Astrocyte of the spinal cord (primary cell): Measurements from ENCODE around the gene EXOC3L1.

Source experiments
- DNase-seq: peaks from one replicate; pipeline ENCODE4 v3.0.0; 2011; ENCODE audit warnings: low read depth, low spot score
- H3K4me3 ChIP-seq: 2 replicates; pipeline ENCODE4 v1.5.1; 2011; ENCODE audit warnings: low read depth, mild to moderate bottlenecking, low read length, moderate library complexity
- CTCF ChIP-seq: IDR thresholded peaks from 2 replicates; pipeline ENCODE4 v1.5.1; 2012; ENCODE audit warnings: low read depth, mild to moderate bottlenecking, low read length, inconsistent platforms
- in situ Hi-C: cut with HindIII; loops from 2 replicates; pipeline ENCODE4 v1.10.0; 2017; ENCODE audit warnings: low sequenced_read_pairs

The EXOC3L1 gene

GRCh38 chr16:67146523-67147357 lies 43.2 kb downstream of the EXOC3L1 start:
- DNase-seq = no peak
- H3K4me3 ChIP-seq = no peak overlapping the region
- no peak for TF ChIP-seq CTCF
- in situ Hi-C loops = no loop called here

GRCh38 chr16:67145746-67146145 lies 44.2 kb downstream of the EXOC3L1 start:
- no peak overlapping the region for H3K4me3 ChIP-seq
- in situ Hi-C loops = no loop called here
- no peak for DNase-seq
- TF ChIP-seq CTCF = no peak

GRCh38 chr16:67144943-67145342 lies 45.0 kb downstream of the EXOC3L1 start:
- no peak overlapping the region for H3K4me3 ChIP-seq
- in situ Hi-C loops = no loop called here
- no peak for DNase-seq
- TF ChIP-seq CTCF = no peak

GRCh38 chr16:67142342-67142741 lies 47.6 kb downstream of the EXOC3L1 start:
- no peak for DNase-seq
- no peak for TF ChIP-seq CTCF
- in situ Hi-C loops = no loop called here
- no peak overlapping the region for H3K4me3 ChIP-seq

- no peak overlapping the region for H3K4me3 ChIP-seq
- no peak for DNase-seq
- TF ChIP-seq CTCF = no peak
- in situ Hi-C loops = no loop called here
Observed at GRCh38 chr16:67141391-67141790, 48.5 kb downstream of the EXOC3L1 start.

- TF ChIP-seq CTCF = no peak
- in situ Hi-C loops = no loop called here
- no peak for DNase-seq
- no peak overlapping the region for H3K4me3 ChIP-seq
Observed at GRCh38 chr16:67137605-67138004, 52.3 kb downstream of the EXOC3L1 start.
